MCF 10A (cell line): Measurements from ENCODE around the gene CYP11A1. TPM values are rescaled to one million over a fixed set of nuclear protein-coding genes. Genes with fewer than 3 reads are reported as not detected.
"Not testable (repeated sequence)": the region's sequence is repeated elsewhere in the genome, so short reads cannot be mapped to it uniquely, and the experiment has no call there.

ENCODE experiments used
- BruUV-seq: library from RNA; stranded (reverse); fragments of 400-500 nt; replicated peaks from 2 replicates; lab custom pipeline; 2021; lab: Mats Ljungman, UMichigan
- CTCF ChIA-PET: fragments of 300-600 bp; sonication (Branson Sonifier 250); formaldehyde crosslinking; extraction: SDS; loops from one replicate; lab custom pipeline; 2021; ENCODE audit warnings: antibody characterized with exemption, inconsistent platforms; lab: Yijun Ruan, JAX
- POLR2A ChIA-PET: fragments of 300-600, 350-650 bp; sonication (Branson Sonifier 250); formaldehyde crosslinking; extraction: SDS; loops from one replicate; lab custom pipeline; 2020; ENCODE audit warnings: antibody characterized with exemption, inconsistent platforms; lab: Yijun Ruan, JAX
- DNase-seq: peaks from one replicate; pipeline ENCODE4 v3.0.0-alpha.2; 2018; ENCODE audit not compliant: unreplicated experiment
- H3K27ac Mint-ChIP-seq: one replicate; pipeline ENCODE4 v1.8.0; 2022; ENCODE audit warnings: mild to moderate bottlenecking, low read depth, mixed read lengths; ENCODE audit not compliant: unreplicated experiment
- H3K27me3 Mint-ChIP-seq: one replicate; pipeline ENCODE4 v1.8.0; 2022; ENCODE audit warnings: mixed read lengths; ENCODE audit not compliant: insufficient read depth, unreplicated experiment
- H3K36me3 Mint-ChIP-seq: one replicate; pipeline ENCODE4 v1.8.0; 2022; ENCODE audit warnings: mild to moderate bottlenecking, moderate library complexity, mixed read lengths; ENCODE audit not compliant: insufficient read depth, unreplicated experiment
- H3K4me1 Mint-ChIP-seq: one replicate; pipeline ENCODE4 v1.8.0; 2022; ENCODE audit warnings: mixed read lengths; ENCODE audit not compliant: insufficient read depth, unreplicated experiment
- H3K4me3 Mint-ChIP-seq: one replicate; pipeline ENCODE4 v1.8.0; 2022; ENCODE audit warnings: mild to moderate bottlenecking, moderate library complexity, mixed read lengths; ENCODE audit not compliant: unreplicated experiment
- H3K9me3 Mint-ChIP-seq: one replicate; pipeline ENCODE4 v1.8.0; 2022; ENCODE audit warnings: mixed read lengths; ENCODE audit not compliant: unreplicated experiment
- intact Hi-C: fragments of 100-400 bp; cut with micrococcal nuclease; formaldehyde crosslinking; loops from 2 replicates; pipeline ENCODE4 v1.14.1; 2022
- total RNA-seq: library from RNA; stranded (reverse); gene quantifications from 2 replicates; pipeline ENCODE4 v1.2.3, GENCODE V29; 2022
- TF ChIP-seq, protein P1 (sequence below): fragments of 200-600 bp; IDR thresholded peaks from one replicate; pipeline ENCODE4 v1.8.0; 2022; ENCODE audit warnings: antibody characterized with exemption, mild to moderate bottlenecking; ENCODE audit not compliant: unreplicated experiment

CYP11A1 gene
- total RNA-seq, 1 experiment from 2014 or later: not detected

DNA sequence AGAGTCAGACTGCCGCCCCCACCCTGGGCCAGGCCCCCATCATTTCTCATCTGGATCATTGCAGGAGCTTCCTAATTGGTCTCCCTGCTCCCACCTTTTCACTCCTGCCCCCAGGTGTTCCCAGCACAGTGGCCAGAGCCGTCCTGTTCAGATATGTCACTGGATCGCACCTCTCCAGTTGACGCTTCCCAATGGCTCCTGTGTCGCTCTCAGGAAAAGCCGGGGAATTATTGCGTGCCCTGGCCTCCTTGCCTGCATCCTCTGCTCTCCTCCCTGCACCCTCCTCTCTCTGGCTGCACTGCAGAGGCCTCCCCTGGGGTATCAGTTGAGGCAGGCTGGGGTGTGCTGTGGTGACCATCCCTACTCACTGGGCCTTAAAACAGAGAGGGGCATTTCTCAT lies 25.5 kb upstream of the CYP11A1 start:
- intact Hi-C loops: no loop called here
- TF ChIP-seq, protein P1, sequence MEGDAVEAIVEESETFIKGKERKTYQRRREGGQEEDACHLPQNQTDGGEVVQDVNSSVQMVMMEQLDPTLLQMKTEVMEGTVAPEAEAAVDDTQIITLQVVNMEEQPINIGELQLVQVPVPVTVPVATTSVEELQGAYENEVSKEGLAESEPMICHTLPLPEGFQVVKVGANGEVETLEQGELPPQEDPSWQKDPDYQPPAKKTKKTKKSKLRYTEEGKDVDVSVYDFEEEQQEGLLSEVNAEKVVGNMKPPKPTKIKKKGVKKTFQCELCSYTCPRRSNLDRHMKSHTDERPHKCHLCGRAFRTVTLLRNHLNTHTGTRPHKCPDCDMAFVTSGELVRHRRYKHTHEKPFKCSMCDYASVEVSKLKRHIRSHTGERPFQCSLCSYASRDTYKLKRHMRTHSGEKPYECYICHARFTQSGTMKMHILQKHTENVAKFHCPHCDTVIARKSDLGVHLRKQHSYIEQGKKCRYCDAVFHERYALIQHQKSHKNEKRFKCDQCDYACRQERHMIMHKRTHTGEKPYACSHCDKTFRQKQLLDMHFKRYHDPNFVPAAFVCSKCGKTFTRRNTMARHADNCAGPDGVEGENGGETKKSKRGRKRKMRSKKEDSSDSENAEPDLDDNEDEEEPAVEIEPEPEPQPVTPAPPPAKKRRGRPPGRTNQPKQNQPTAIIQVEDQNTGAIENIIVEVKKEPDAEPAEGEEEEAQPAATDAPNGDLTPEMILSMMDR: no peak
- no peak overlapping the region for H3K27ac Mint-ChIP-seq
- ChIA-PET CTCF (interaction anchor here (0.9 to 1.5 kb wide), 2 partner anchors 18 to 46 kb away, joined by 3 read pairs; no protein-coding TSS in a partner anchor), POLR2A (interaction anchor here (0.6 kb wide), 1 partner anchor 233 kb away, joined by 4 read pairs; no protein-coding TSS in a partner anchor)
- no peaks in the 10 kb centered on the region for H3K27me3 Mint-ChIP-seq
- DNase-seq: no peak
- H3K9me3 Mint-ChIP-seq: no peaks in the 10 kb centered on the region
- H3K4me3 Mint-ChIP-seq: no peak overlapping the region
- H3K4me1 Mint-ChIP-seq: peaks cover 29% of the 10 kb centered on the region
- no TSS peak for BruUV-seq
- no peaks in the 10 kb centered on the region for H3K36me3 Mint-ChIP-seq

DNA sequence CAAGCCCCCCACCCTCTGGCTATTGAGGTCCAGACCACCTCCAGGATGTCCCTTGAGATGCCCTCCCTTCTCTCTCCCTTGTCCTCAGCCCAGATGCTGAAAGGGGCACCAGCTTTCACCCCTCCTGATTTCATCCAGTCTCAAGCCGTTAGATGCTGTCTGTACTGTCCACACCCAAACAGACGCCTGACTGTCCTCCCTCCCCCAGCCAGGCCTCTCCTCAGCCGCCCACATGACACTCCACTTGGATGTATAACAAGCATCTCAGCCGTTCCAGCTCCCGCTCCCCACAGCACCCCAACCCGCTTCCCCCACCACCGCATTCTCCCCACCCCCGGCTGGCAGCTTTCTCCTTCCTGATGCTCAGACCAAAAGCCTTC lies 25.0 kb upstream of the CYP11A1 start:
- CTCF ChIA-PET: interaction anchor here (1.5 kb wide), 1 partner anchor 18 kb away, joined by 3 read pairs; no protein-coding TSS in a partner anchor
- no peak overlapping the region for H3K27ac Mint-ChIP-seq
- no peaks in the 10 kb centered on the region for H3K36me3 Mint-ChIP-seq
- no peak overlapping the region for H3K4me3 Mint-ChIP-seq
- BruUV-seq: no TSS peak
- H3K9me3 Mint-ChIP-seq: no peaks in the 10 kb centered on the region
- H3K27me3 Mint-ChIP-seq: no peaks in the 10 kb centered on the region
- intact Hi-C loops: no loop called here
- DNase-seq: no peak
- peaks cover 29% of the 10 kb centered on the region for H3K4me1 Mint-ChIP-seq
- TF ChIP-seq, protein P1: no peak
- POLR2A ChIA-PET: no interaction called here

DNA sequence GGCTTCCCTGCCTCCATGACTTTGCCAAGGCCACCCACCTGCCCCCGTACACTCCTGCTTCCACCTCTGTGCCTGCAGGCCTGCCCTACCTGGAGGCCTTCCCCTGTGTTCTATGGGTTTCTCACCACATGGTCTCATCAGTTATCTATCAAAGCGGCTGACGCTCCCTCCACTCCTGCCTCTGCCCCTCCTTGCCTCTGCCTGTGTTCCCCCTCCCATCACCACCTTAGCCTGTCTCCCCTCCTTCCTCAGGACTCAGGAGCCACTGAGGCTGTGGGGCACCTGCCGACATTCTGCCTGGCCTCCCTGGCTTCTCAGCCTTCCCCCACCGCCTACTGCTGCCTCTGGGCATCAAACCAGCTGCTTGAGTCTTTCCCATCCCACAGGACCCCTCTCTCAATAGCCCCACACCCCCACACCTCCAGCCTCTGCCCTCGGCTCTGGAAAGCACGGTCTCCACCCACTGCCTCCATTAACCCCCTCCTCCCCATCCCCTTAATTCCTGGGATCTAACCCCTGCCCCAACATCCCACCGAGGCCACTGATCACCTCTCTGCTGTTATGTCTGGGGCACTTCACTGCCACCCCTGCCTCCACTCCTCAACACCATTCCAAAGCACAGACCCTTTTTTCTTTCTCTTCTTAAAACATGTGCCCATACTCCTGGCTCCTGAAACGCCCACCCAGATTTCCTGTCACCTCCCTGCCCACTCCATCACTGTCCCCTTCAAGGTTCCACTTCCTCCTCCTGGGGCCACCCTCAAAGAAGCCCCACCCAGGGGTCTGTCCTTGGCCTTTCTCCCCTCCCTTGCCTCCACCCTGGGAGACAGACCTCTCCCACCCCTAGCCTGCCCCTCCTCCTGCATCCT lies 24.4 kb upstream of the CYP11A1 start:
- no peaks in the 10 kb centered on the region for H3K9me3 Mint-ChIP-seq
- H3K4me1 Mint-ChIP-seq: peaks cover 27% of the 10 kb centered on the region
- H3K27me3 Mint-ChIP-seq: no peaks in the 10 kb centered on the region
- H3K4me3 Mint-ChIP-seq: no peak overlapping the region
- intact Hi-C loops: no loop called here
- DNase-seq: no peak
- no peak overlapping the region for H3K27ac Mint-ChIP-seq
- TF ChIP-seq, protein P1: no peak
- ChIA-PET POLR2A (no interaction called here), CTCF (interaction anchor here (1.5 kb wide), 1 partner anchor 17 kb away, joined by 3 read pairs; no protein-coding TSS in a partner anchor)
- no peaks in the 10 kb centered on the region for H3K36me3 Mint-ChIP-seq
- BruUV-seq: no TSS peak

DNA sequence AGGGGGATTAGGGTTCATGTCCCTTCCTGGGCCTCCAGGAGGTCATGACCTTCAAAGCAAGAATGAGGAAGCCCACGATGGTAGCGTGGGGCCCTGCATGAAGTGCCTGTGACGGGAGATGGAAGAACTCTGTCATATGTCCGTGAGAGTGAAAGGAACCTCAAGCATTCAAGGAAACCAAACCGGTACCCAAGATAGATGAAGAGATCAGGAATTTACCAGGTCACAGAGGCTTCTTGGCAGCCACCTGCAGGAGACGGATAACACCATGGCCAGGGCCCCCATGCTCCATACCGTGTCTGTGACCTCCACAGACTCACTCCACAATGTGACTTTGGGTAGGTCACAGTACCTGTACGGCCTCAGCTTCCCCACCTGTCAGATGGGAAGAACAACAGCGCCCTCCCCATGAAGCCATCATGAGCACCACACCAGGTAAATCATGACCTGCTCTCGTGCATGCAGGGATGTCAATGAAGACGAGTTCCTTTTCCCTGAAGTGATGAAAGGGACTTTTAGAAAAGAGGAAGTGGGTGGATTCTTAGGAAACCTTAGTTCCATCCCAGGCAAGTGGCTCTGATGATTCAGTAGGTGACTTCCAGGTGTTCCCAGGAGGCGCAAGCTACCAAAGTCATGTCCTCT lies 23.3 kb upstream of the CYP11A1 start:
- ChIA-PET CTCF (no interaction called here), POLR2A (no interaction called here)
- TF ChIP-seq, protein P1: no peak
- BruUV-seq: no TSS peak
- intact Hi-C loops: no loop called here
- no peaks in the 10 kb centered on the region for H3K27me3 Mint-ChIP-seq
- peaks cover 17% of the 10 kb centered on the region for H3K4me1 Mint-ChIP-seq
- H3K36me3 Mint-ChIP-seq: no peaks in the 10 kb centered on the region
- H3K27ac Mint-ChIP-seq: no peak overlapping the region
- no peak for DNase-seq
- H3K4me3 Mint-ChIP-seq: no peak overlapping the region
- H3K9me3 Mint-ChIP-seq: no peaks in the 10 kb centered on the region

DNA sequence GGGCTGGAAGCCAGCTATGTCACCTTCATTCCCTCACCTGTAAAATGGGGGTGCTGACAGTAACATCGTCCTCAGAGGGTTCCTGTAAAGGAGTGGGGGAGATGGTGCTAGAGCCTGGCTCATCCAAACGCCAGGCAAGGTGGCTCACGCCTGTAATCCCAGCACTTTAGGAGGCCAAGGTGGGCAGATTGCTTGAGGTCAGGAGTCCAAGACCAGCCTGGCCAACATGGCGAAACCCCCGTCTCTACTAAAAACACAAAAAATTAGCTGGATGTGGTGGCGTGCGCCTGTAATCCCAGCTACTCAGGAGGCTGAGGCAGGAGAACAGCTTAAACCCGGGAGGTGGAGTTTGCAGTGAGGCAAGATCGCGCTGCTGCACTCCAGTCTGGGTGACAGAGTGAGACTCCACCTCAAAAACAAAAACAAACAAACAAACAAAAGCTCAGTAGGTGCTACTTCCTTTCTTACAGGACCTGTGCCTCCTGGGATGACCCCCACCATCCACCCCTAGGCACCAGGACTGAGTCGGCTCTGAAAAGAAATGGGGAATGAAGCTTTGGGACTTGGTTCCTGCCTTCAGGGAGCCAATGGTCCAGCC lies 22.7 kb upstream of the CYP11A1 start:
- CTCF ChIA-PET: interaction anchor here (0.6 kb wide), 1 partner anchor 50 kb away, joined by 3 read pairs; no protein-coding TSS in a partner anchor
- intact Hi-C loops, H3K4me3 Mint-ChIP-seq, H3K27me3 Mint-ChIP-seq, BruUV-seq, H3K9me3 Mint-ChIP-seq, H3K27ac Mint-ChIP-seq, H3K36me3 Mint-ChIP-seq, DNase-seq: not testable (repeated sequence)
- peaks cover 12% of the 10 kb centered on the region for H3K4me1 Mint-ChIP-seq
- POLR2A ChIA-PET: interaction anchor here (0.6 kb wide), 1 partner anchor 60 kb away, joined by 3 read pairs; no protein-coding TSS in a partner anchor
